ENCODE measurements around the gene PDCD2L. TPM values are rescaled to one million over a fixed set of nuclear protein-coding genes. Genes with fewer than 3 reads are reported as not detected.

PDCD2L gene
- total and polyA plus RNA-seq, 2 of the 8 experiments (the other 6 are each of a cell fraction or from before 2014, with no cell fraction given), result 51.5 to 78.1 TPM

GRCh38 chr19:34429553-34429952 is 25.4 kb downstream of the PDCD2L start (continued):
- TF ChIP-seq CHD7 (IDR thresholded peaks at IDR 0.05; ENCODE audit: insufficient replicate concordance, low read length), result no peak
- no peak for TF ChIP-seq USF2 (IDR thresholded peaks at IDR 0.05; ENCODE audit: low read length)
- TF ChIP-seq KDM5A (IDR thresholded peaks at IDR 0.05; ENCODE audit: low read length), result no peak
